HTR-8/SVneo (cell line): ENCODE results near the gene SETD6.
"Not testable (repeated sequence)": the region's sequence is repeated elsewhere in the genome, so short reads cannot be mapped to it uniquely, and the experiment has no call there.

Experiments used
- DNase-seq: peaks from one replicate; pipeline ENCODE4 v3.0.0; 2011; ENCODE audit warnings: low spot score, mixed read lengths; ENCODE audit not compliant: insufficient read length
- FAIRE-seq: peaks from 2 replicates; lab custom pipeline; 2011; peaks lifted over from hg19 to GRCh38; lab: Jason Lieb, UNC

Gene SETD6, protein sequence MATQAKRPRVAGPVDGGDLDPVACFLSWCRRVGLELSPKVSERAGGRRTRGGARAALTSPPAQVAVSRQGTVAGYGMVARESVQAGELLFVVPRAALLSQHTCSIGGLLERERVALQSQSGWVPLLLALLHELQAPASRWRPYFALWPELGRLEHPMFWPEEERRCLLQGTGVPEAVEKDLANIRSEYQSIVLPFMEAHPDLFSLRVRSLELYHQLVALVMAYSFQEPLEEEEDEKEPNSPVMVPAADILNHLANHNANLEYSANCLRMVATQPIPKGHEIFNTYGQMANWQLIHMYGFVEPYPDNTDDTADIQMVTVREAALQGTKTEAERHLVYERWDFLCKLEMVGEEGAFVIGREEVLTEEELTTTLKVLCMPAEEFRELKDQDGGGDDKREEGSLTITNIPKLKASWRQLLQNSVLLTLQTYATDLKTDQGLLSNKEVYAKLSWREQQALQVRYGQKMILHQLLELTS

DNA sequence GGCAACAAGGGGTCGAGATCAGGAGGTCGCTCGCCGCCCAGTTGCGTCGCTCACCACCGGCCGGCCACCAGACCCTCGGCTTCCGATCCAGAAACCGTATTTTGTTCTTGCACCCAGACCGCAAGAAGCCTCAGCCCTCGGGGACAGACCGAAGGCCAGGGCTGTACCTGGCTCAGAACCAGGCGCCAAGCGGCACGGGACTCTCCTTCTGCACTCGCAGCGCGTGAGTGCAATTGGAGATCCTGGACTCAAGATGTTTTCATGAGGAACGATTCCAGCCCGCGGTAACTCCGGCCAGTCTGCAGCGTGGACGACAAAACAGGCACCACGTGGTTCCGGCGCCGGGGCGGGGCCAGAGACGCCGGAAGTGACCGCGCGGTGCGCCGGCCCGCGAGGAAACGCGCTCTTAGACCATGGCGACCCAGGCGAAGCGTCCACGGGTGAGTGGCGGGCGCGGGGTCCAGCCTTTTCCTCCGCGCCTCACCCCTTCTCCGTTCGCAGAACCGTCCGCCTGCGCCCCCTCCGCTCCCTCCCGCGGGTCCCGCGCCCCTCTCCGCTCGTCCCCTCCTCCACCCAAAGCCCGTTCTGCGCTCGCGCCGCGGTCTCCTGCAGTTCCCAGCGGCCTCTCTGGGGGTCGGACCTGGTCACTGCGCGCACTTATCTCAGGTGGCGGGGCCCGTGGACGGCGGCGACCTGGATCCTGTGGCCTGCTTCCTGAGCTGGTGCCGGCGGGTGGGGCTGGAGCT, at the start of gene SETD6:
SETD6 (plus strand) TSS at position 393 of the 746 bp plus-strand sequence; CDS start at position 414, 21 bp downstream.
- peak; percentile 78 for FAIRE-seq
- peak; percentile 53 for DNase-seq

DNA sequence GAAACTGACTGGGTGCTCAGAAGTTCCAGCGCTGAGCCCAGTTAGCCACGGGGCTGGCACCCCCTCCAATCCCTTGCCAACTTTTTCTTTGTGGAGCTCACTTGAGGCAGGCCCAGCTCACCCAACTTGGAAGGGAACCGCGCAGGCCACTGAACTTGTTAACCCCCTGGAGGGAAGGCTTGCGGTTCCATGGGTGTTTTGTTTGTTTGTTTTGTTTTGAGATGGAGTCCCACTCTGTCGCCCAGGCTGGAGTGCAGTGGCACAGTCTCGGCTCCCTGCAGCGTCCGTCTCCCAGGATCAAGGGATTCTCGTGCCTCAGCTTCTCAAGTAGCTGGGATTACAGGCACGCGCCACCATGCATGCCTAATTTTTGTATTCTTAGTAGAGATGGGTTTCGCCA, 49.5 kb upstream of the SETD6 start:
- FAIRE-seq (no peak), DNase-seq (no peak)

DNA sequence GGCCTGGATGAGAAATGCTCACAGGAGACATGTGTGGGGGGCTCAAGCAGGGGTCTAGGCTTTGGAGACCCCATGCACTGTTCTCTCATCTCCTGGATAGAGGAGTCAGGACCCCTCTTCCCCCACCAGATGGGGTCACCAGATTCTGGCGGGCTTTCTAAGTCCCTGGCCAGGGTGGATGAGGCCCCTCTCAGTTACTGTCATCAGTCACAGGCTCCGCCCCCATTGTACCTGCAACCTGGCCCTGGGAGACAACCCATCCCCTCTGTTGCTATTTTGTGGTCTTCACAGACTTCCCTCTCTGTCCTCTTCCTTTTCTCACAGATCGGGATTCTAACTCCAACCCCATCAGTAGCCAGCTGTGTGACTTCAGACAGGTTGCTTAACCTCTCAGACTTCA, 48.9 kb upstream of the SETD6 start:
- DNase-seq (no peak), FAIRE-seq (no peak)

DNA sequence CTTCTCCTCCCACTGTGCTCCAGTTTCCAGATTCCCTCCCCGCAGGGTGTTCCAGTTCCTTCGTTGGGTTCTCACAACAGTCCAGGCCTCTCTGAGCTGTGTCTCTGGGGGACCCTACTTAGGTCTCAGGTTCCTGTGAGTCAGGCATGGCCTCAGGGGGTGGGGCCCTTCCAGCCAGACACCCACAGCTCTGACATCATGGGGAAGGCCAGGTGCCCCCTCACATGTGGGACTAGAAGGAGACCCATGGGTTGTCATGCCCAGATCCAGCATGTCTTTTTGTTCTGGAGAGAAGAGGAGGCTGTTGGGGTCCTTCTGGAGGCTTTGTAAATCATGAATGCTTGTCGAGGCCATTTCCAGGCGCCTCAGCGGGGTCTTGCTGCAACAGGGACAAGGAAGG, 47.4 kb upstream of the SETD6 start:
- FAIRE-seq: no peak
- no peak for DNase-seq

- FAIRE-seq (peak; percentile 54), DNase-seq (no peak)
Measured at GRCh38 chr16:58471209-58471975, 43.9 kb upstream of the SETD6 start.

GRCh38 chr16:58472266-58472665, 43.1 kb upstream of the SETD6 start:
- DNase-seq: no peak
- no peak for FAIRE-seq

DNA sequence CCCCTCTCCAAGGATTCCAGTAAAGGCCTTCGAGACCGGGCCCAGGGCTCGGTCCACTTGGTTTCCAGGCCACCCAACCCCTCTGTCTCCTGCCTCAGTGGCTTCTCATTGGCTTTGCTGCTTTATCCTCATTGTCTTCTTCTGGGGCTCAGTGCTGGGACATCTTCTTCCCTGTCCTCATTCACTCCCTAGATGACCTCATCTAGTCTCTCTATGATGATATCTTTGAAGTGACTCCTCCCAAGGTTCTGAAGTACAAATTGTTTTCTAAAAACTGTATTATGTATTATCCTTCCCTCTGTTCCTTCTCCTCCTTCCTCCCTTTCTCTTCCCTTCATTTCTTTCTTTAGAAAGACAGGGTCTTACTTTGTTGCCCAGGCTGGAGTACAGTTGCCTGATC, 42.5 kb upstream of the SETD6 start:
- FAIRE-seq: no peak

DNA sequence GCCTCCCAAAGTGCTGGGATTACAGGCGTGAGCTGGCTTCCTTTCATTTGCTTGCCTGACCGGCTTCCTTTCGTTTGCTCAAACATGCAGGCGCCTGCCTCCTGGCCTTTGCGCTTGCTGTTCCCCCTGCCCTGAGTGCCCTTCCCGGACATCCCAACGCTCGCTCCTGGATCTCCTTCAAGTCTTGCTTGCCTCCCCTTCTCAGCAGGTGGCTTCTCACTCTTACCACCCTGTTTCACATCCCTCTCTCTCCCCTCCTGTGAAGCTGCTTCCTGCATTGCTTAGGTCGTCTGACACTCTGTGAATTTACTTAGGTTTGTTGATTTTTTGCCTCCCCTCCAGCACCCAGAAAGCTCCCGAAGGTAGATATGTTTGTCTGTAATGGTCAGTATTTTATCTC, 41.0 kb upstream of the SETD6 start:
- no peak for FAIRE-seq
- DNase-seq: no peak

More for the DNA sequence above, 42.5 kb upstream of the SETD6 start:
- no peak for DNase-seq

GRCh38 chr16:58475091-58475619, 40.2 kb upstream of the SETD6 start:
- no peak for DNase-seq
- FAIRE-seq: no peak

GRCh38 chr16:58476791-58477190, 38.5 kb upstream of the SETD6 start:
- no peak for DNase-seq

GRCh38 chr16:58478427-58478826, 36.9 kb upstream of the SETD6 start:
- FAIRE-seq: no peak
- DNase-seq: no peak

More at GRCh38 chr16:58476791-58477190, 38.5 kb upstream of the SETD6 start:
- FAIRE-seq: no peak

- DNase-seq (no peak), FAIRE-seq (no peak)
Measured at GRCh38 chr16:58481226-58481869, 34.0 kb upstream of the SETD6 start.

GRCh38 chr16:58481931-58482330, 33.4 kb upstream of the SETD6 start:
- no peak for DNase-seq
- FAIRE-seq: no peak

- no peak for DNase-seq
- no peak for FAIRE-seq
Measured at GRCh38 chr16:58485184-58485887, 30.0 kb upstream of the SETD6 start.

- peak; percentile 97 for FAIRE-seq
- peak; percentile 91 for DNase-seq
Measured at GRCh38 chr16:58487566-58488351, 27.6 kb upstream of the SETD6 start.

GRCh38 chr16:58488531-58488930, 26.8 kb upstream of the SETD6 start:
- FAIRE-seq: no peak

DNA sequence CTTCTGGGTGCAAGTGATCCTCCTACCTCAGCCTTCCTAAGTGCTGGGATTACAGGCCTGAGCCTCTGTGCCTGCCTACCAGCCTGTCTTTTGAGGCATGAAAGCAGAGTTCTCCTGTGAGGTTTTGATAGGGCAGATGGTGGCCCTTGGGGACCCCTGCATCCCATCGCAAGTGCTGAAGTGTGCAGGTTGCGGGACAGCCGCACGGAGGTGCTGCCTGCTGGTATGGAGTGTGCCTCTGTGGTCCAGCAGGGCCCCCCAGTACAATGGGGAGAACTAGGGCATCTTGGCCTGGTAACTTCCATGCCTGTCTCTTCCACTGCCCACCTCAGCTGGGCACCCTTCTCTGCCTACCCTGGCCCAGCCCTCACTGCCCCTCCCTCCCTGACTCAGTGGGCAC, 25.3 kb upstream of the SETD6 start:
- DNase-seq (no peak), FAIRE-seq (no peak)

More at GRCh38 chr16:58488531-58488930, 26.8 kb upstream of the SETD6 start:
- no peak for DNase-seq

GRCh38 chr16:58490539-58490938, 24.8 kb upstream of the SETD6 start:
- not testable (repeated sequence) for FAIRE-seq, DNase-seq
